Transverse colon (tissue), 4 donors: Measurements from ENCODE around the gene SEZ6. TPM values are rescaled to one million over a fixed set of nuclear protein-coding genes. Genes with fewer than 3 reads are reported as not detected.

Source experiments
- DNase-seq: peaks from one replicate; pipeline ENCODE4 v3.0.0-alpha.2; 2019
- H3K27ac ChIP-seq, 4 donors: fragments of 200-600 bp; sonication (generic); 2 replicates each; pipeline ENCODE4 v1.5.1; 2016 to 2018; ENCODE audit warnings: inconsistent platforms in 4 of 4
- H3K27me3 ChIP-seq: fragments of 200-600 bp; sonication (generic); 2 replicates; pipeline ENCODE4 v1.5.1; 2017; ENCODE audit warnings: inconsistent platforms
- H3K36me3 ChIP-seq, 4 donors: fragments of 200-600 bp; sonication (generic); 2 replicates each; pipeline ENCODE4 v1.5.1; 2017 to 2019; ENCODE audit warnings: inconsistent platforms in 4 of 4
- H3K4me1 ChIP-seq, 4 donors: fragments of 200-600 bp; sonication (generic); 2 replicates each; pipeline ENCODE4 v1.5.1; 2017 to 2020; ENCODE audit warnings: inconsistent platforms in 4 of 4
- H3K4me3 ChIP-seq, 4 donors: fragments of 200-600 bp; sonication (generic); 1 replicate in 1 of 4; 2 replicates in 3 of 4; pipeline versions ENCODE4 v1.5.1 to v1.6.1; 2017 to 2019; ENCODE audit warnings: inconsistent platforms in 4 of 4
- H3K9me3 ChIP-seq, 2 donors: fragments of 200-600 bp; sonication (generic); 2 replicates each; pipeline ENCODE4 v1.5.1; 2017 to 2019; ENCODE audit warnings: inconsistent platforms in 2 of 2
- EP300 ChIP-seq: sonication (generic); formaldehyde crosslinking; IDR thresholded peaks from one replicate; pipeline ENCODE4 v1.6.1; 2017; ENCODE audit warnings: antibody characterized with exemption, low read depth
- POLR2A ChIP-seq: fragments of 450-650 bp; IDR thresholded peaks from one replicate; pipeline ENCODE4 v1.6.1; 2016; ENCODE audit warnings: antibody characterized with exemption, mild to moderate bottlenecking, moderate library complexity
- POLR2AphosphoS5 ChIP-seq, 3 donors: sonication (generic); formaldehyde crosslinking; IDR thresholded peaks; one replicate each; pipeline ENCODE4 v1.6.1; 2016; ENCODE audit warnings: antibody characterized with exemption in 3 of 3
- WGBS, 2 donors: methylation state at CpG; one replicate each; pipeline ENCODE4 v1.1.5; 2018; ENCODE audit warnings: low coverage in 1 of 2; 5-methylcytosine and 5-hydroxymethylcytosine counted together
- in situ Hi-C, 4 donors: fragments of 200-750 bp; cut with MboI; loops; one replicate each; pipeline versions ENCODE4 v1.15.0 to v1.15.1; 2017; ENCODE audit warnings: low sequenced_read_pairs in 3 of 4, low pct_ligation_motif_present in 1 of 4, low pct_unique_long_range_greater_than_20kb in 1 of 4
- intact Hi-C: fragments of 100-400 bp; cut with DNase I; formaldehyde crosslinking; loops from one replicate; pipeline ENCODE4 v1.15.1; 2023; ENCODE audit warnings: low total_unique reads
- total RNA-seq, 4 donors: library from RNA; depleted of rRNA; stranded (reverse); fragments of >200 nt; gene quantifications; one replicate each; pipeline ENCODE4 v1.1.0, GENCODE V29; 2016
- TF ChIP-seq, protein P1 (sequence below), 5 experiments: fragments of 200-600 bp in 3 of 5; fragments of 450-650 bp in 2 of 5; sonication (generic) in 3 of 5; IDR thresholded peaks; 1 replicate in 2 of 5; 2 replicates in 3 of 5; pipeline ENCODE4 v1.5.1; 2016 to 2017; ENCODE audit warnings: antibody characterized with exemption in 5 of 5, inconsistent platforms in 3 of 5, mild to moderate bottlenecking in 2 of 5, moderate library complexity in 1 of 5

SEZ6 gene
- total RNA-seq, 4 donors from 2014 or later, result 0.14 TPM; not detected in 3

DNA sequence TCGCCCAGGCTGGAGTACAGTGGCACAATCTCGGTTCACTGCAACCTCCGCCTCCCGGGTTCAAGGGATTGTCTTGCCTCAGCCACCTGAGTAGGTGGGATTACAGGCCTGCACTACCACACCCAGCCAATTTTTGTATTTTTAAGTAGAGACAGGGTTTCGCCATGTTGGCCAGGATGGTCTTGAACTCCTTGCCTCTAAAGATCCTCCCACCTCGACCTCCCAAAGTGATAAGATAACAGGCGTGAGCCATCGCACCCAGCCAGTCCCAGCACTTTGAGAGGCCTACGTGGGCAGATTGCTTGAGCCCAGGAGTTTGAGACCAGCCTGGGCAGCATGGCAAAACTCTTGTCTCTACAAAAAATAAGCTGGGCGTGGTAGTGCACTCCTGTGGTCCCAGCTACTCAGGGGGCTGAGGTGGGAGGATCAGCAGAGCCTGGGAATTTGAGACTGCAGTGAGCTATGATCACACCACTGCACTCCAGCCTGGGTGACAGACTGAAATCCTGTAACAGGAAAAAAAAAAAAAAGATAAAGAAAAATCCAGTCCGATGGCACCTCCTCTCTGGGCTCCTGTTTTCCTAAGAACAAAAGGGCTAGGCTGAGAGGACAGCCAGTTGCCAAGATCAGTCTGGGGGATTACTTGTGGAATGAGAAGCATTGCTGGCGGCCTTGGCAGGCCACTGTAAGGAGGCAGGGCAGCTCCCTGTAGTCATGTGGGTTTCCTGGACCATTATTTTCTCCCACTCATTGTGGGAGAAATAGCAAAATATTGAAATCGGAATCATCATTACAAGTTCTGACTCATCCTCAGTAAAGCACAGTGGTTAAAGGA lies 34.1 kb upstream of the SEZ6 start:
- in situ Hi-C loops (no loop called here), intact Hi-C loops (no loop called here)
- Histone ChIP-seq H3K36me3 (no peaks in the 10 kb centered on the region), H3K9me3 (no peaks in the 10 kb centered on the region), H3K4me1 (peaks cover 0 to 7% (median 0%) of the 10 kb centered on the region in 4 donors), H3K27ac (no peak overlapping the region), H3K4me3 (no peak overlapping the region), H3K27me3 (peaks cover 11% of the 10 kb centered on the region)
- WGBS, 2 donors, result 77 to 82% methylated on average over 3 to 13 of the region's 13 CpGs
- no peak for DNase-seq
- TF ChIP-seq EP300, result no peak
- TF ChIP-seq, protein P1, sequence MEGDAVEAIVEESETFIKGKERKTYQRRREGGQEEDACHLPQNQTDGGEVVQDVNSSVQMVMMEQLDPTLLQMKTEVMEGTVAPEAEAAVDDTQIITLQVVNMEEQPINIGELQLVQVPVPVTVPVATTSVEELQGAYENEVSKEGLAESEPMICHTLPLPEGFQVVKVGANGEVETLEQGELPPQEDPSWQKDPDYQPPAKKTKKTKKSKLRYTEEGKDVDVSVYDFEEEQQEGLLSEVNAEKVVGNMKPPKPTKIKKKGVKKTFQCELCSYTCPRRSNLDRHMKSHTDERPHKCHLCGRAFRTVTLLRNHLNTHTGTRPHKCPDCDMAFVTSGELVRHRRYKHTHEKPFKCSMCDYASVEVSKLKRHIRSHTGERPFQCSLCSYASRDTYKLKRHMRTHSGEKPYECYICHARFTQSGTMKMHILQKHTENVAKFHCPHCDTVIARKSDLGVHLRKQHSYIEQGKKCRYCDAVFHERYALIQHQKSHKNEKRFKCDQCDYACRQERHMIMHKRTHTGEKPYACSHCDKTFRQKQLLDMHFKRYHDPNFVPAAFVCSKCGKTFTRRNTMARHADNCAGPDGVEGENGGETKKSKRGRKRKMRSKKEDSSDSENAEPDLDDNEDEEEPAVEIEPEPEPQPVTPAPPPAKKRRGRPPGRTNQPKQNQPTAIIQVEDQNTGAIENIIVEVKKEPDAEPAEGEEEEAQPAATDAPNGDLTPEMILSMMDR (IDR thresholded peaks at IDR 0.05), result no peak
- no peak for TF ChIP-seq POLR2AphosphoS5 (IDR thresholded peaks at IDR 0.05)
- no peak for TF ChIP-seq POLR2A

- in situ Hi-C loops (no loop called here), intact Hi-C loops (no loop called here)
- TF ChIP-seq POLR2A (no peak), EP300 (no peak), POLR2AphosphoS5 (IDR thresholded peaks at IDR 0.05) (no peak)
- TF ChIP-seq, protein P1 (IDR thresholded peaks at IDR 0.05), result no peak
- no peak for DNase-seq
- Histone ChIP-seq H3K27me3 (peaks cover 20% of the 10 kb centered on the region), H3K4me3 (no peak overlapping the region), H3K36me3 (no peaks in the 10 kb centered on the region), H3K27ac (no peak overlapping the region), H3K9me3 (peaks cover 0 to 3% of the 10 kb centered on the region in 2 donors), H3K4me1 (peaks cover 0 to 7% (median 0%) of the 10 kb centered on the region in 4 donors)
- 20 to 47% methylated on average over 2 to 15 of the region's 15 CpGs for WGBS, 2 donors
Observed at GRCh38 chr17:29038085-29038795, 32.4 kb upstream of the SEZ6 start.

DNA sequence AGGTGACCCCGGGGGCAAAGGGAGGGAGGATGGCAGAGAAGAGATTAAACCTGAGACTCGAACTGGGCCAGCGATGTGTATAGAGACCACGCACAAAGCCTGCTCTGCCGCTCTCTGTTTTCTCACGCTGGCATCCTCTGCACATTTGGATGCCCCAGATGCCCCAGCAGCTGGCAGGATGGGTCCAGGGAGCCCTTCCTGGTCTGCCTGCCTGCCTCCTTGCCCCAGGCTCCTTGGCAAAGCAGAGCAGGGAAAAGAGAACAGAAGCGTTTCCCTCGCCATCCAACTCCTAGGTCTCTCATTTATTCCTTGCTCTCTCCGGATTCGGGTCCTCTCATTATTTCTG lies 31.9 kb upstream of the SEZ6 start:
- Histone ChIP-seq H3K9me3 (peaks cover 0 to 3% of the 10 kb centered on the region in 2 donors), H3K36me3 (no peaks in the 10 kb centered on the region), H3K27ac (no peak overlapping the region), H3K4me1 (peaks cover 0 to 4% (median 0%) of the 10 kb centered on the region in 4 donors), H3K4me3 (no peak overlapping the region), H3K27me3 (peaks cover 25% of the 10 kb centered on the region)
- in situ Hi-C loops (no loop called here), intact Hi-C loops (no loop called here)
- TF ChIP-seq POLR2AphosphoS5 (IDR thresholded peaks at IDR 0.05) (no peak), POLR2A (no peak), EP300 (no peak)
- TF ChIP-seq, protein P1 (IDR thresholded peaks at IDR 0.05), result no peak
- DNase-seq, result no peak
- WGBS, 2 donors, result 47 to 80% methylated on average over 3 to 10 of the region's 10 CpGs

DNA sequence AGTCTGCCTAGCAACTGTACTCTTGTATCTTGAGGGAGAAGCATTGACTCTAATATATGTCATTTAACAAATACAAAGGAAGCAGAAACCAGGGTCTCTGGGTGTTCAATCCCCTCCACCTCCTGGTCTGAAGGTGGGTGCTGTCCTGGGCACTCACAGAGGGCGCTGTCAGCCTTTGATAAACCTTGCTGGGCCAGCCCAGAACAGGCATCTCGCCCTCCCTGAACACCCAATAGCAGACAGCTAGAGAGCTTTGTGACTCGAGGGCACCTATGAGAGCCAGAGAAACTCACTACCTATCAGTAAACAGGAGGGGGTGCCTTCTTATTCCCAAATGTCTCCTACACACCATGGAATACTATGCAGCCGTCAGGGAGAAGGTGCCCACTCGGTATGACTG lies 30.8 kb upstream of the SEZ6 start:
- H3K4me1 ChIP-seq, result no peaks in the 10 kb centered on the region
- no peak for DNase-seq
- in situ Hi-C loops (no loop called here), intact Hi-C loops (no loop called here)
- 67 to 100% methylated on average over 1 to 5 of the region's 5 CpGs for WGBS, 2 donors
- H3K9me3 ChIP-seq, result peaks cover 0 to 3% of the 10 kb centered on the region in 2 donors
- no peak overlapping the region for H3K4me3 ChIP-seq
- H3K27ac ChIP-seq, result no peak overlapping the region
- no peak for TF ChIP-seq POLR2A
- no peak for TF ChIP-seq POLR2AphosphoS5 (IDR thresholded peaks at IDR 0.05)
- H3K36me3 ChIP-seq, result no peaks in the 10 kb centered on the region
- peaks cover 36% of the 10 kb centered on the region for H3K27me3 ChIP-seq
